ENCODE measurements around the gene EFTUD2.

DNA sequence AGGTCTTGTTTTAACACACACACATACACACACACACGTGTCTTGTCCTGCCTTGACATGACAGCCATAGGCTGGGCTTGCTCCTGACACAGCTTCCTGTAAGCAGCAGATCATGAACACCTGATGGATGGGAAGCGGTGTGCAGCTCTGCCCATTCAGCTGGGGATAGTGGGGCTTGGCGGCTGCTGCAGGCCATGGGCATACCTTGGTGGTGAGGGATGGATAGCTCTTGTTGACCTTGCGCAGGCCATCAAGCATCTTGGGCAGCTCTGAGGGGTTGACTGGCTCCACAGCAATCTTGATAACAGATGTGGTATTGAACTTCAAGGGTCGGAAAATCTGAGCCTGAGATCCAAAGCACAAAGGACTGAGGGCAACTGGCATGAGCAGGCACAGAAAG lies 39.5 kb downstream of the EFTUD2 start:
- TF ChIP-seq EZH2 (IDR thresholded peaks at IDR 0.05; ENCODE audit: borderline replicate concordance) (no peak), EZH2phosphoT487 (IDR thresholded peaks at IDR 0.05; ENCODE audit: low read depth, severe bottlenecking, unreplicated experiment) (no peak)
- TF ChIP-seq, protein P1, sequence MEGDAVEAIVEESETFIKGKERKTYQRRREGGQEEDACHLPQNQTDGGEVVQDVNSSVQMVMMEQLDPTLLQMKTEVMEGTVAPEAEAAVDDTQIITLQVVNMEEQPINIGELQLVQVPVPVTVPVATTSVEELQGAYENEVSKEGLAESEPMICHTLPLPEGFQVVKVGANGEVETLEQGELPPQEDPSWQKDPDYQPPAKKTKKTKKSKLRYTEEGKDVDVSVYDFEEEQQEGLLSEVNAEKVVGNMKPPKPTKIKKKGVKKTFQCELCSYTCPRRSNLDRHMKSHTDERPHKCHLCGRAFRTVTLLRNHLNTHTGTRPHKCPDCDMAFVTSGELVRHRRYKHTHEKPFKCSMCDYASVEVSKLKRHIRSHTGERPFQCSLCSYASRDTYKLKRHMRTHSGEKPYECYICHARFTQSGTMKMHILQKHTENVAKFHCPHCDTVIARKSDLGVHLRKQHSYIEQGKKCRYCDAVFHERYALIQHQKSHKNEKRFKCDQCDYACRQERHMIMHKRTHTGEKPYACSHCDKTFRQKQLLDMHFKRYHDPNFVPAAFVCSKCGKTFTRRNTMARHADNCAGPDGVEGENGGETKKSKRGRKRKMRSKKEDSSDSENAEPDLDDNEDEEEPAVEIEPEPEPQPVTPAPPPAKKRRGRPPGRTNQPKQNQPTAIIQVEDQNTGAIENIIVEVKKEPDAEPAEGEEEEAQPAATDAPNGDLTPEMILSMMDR (IDR thresholded peaks at IDR 0.05; ENCODE audit: poor library complexity) = no peak

Data from hepatocyte (in vitro differentiated cells).